ENCODE measurements around the gene MAB21L1.
A peak's percentile ranks its signal among the peaks of the same experiment; 100 is the strongest.

MAB21L1 gene

DNA sequence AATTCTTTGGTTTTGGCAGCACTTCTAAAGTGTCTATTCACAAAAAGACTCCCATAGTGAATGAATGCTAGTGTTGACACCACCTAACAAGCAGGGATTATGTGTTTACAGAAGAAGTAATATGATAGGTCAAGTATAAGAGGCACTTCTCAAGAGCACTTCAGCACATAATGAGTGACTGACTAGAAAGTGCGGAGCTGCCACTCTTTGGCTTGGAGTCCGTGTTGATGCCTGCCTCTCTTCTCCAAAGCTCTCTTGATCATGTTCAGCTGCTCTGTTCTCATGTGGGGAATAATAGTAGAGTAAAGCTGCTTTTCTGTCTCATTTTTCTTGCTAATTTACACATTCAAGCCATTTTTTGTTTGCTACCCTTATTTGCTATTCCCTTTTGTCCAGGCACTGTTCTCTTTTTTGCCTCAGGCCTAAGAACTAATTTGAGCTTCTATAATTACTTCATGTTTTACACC is 22.7 kb upstream of the MAB21L1 start:
- H3K9me3 ChIP-seq (ENCODE audit: control insufficient read depth, low read length) = no peaks in the 10 kb centered on the region
- no peaks in the 10 kb centered on the region for H3K27me3 ChIP-seq (replicated peaks; ENCODE audit: control insufficient read depth, insufficient read depth, low read length)
- H3K9ac ChIP-seq (ENCODE audit: low read length) = no peak overlapping the region
- H3K4me1 ChIP-seq (ENCODE audit: control insufficient read depth, insufficient read depth, low read length) = peaks cover 16% of the 10 kb centered on the region
- H3K36me3 ChIP-seq (ENCODE audit: control insufficient read depth, insufficient read depth, low read length, severe bottlenecking) = no peaks in the 10 kb centered on the region
- no peak for DNase-seq (ENCODE audit: low read depth)
- H3K4me3 ChIP-seq (ENCODE audit: low read length) = no peak overlapping the region

DNA sequence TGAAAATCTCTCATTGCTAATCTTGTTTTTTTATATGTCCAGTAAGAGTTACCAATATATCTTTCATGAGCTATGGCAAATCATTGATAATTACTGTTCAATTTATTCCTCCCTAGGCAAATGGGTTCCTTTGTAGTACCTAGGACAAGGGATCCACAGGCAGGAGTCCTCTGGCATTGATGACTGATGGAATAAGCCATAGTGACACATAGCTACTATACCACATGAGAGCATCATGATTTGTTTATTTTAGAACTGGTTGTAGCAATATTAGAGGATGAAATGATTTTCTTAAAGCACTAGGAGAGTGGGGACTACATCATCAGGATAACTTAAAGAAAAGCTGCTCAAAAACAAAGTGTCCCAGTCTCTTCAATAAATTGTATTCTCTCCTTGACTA is 21.7 kb upstream of the MAB21L1 start:
- no peak for DNase-seq (ENCODE audit: low read depth)
- no peaks in the 10 kb centered on the region for H3K9me3 ChIP-seq (ENCODE audit: control insufficient read depth, low read length)
- H3K9ac ChIP-seq (ENCODE audit: low read length) = no peak overlapping the region
- no peak overlapping the region for H3K4me3 ChIP-seq (ENCODE audit: low read length)
- H3K27me3 ChIP-seq (replicated peaks; ENCODE audit: control insufficient read depth, insufficient read depth, low read length) = no peaks in the 10 kb centered on the region
- H3K4me1 ChIP-seq (ENCODE audit: control insufficient read depth, insufficient read depth, low read length) = peaks cover 16% of the 10 kb centered on the region
- H3K36me3 ChIP-seq (ENCODE audit: control insufficient read depth, insufficient read depth, low read length, severe bottlenecking) = no peaks in the 10 kb centered on the region

DNA sequence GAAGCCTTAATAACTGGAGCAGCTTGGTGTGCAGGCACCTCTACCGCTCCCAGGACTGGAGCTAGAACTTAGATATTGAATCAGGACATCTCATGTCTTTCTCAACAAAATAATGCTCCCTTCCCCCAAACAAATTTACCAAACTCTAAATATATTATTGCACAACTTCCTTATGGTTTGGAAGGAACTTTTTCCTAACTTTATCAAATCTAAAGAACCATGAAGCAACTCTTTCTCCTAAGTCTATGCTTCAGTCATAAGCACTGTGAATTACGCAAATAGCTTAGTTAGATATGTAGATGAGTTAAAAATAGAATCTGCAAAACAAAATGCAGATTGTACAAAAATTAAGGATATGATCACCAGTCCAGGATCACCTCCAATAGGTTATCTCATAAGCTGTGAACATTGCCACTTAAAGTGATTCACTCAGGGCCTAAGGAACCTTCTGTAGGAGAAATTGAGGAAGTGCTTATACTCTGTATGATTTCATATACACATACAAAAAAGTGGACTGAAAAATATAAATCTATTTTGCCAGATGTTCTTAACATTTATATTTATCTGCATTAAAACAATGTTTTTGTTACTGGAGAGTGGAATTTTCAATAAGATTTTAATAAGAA is 20.4 kb upstream of the MAB21L1 start:
- H3K4me1 ChIP-seq (ENCODE audit: control insufficient read depth, insufficient read depth, low read length) = peaks cover 14% of the 10 kb centered on the region
- H3K4me3 ChIP-seq (ENCODE audit: low read length) = no peak overlapping the region
- peak; percentile 74 for DNase-seq (ENCODE audit: low read depth)
- no peaks in the 10 kb centered on the region for H3K36me3 ChIP-seq (ENCODE audit: control insufficient read depth, insufficient read depth, low read length, severe bottlenecking)
- no peaks in the 10 kb centered on the region for H3K27me3 ChIP-seq (replicated peaks; ENCODE audit: control insufficient read depth, insufficient read depth, low read length)
- H3K9ac ChIP-seq (ENCODE audit: low read length) = no peak overlapping the region
- H3K9me3 ChIP-seq (ENCODE audit: control insufficient read depth, low read length) = no peaks in the 10 kb centered on the region

DNA sequence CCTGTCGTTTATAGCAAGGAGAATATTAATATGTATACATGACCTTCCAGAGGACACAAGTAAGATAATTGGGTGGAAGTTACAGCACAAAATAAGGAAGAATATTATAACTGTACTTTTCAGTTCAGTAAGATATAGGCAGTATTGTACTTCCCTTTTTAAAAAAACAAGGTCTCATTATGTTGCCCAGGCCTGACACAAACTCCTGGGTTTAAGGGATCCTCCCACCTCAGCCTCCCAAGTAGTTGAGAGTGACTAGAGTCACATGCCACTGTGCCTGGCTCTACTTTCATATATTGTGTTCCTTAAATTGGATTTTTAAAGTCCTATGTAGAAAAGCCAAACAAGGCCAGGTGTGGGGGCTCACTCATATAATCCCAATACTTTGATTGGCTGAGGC is 19.5 kb upstream of the MAB21L1 start:
- H3K4me3 ChIP-seq (ENCODE audit: low read length) = no peak overlapping the region
- H3K4me1 ChIP-seq (ENCODE audit: control insufficient read depth, insufficient read depth, low read length) = peaks cover 12% of the 10 kb centered on the region
- H3K9me3 ChIP-seq (ENCODE audit: control insufficient read depth, low read length) = no peaks in the 10 kb centered on the region
- DNase-seq (ENCODE audit: low read depth) = no peak
- no peaks in the 10 kb centered on the region for H3K36me3 ChIP-seq (ENCODE audit: control insufficient read depth, insufficient read depth, low read length, severe bottlenecking)
- H3K9ac ChIP-seq (ENCODE audit: low read length) = no peak overlapping the region
- no peaks in the 10 kb centered on the region for H3K27me3 ChIP-seq (replicated peaks; ENCODE audit: control insufficient read depth, insufficient read depth, low read length)

DNA sequence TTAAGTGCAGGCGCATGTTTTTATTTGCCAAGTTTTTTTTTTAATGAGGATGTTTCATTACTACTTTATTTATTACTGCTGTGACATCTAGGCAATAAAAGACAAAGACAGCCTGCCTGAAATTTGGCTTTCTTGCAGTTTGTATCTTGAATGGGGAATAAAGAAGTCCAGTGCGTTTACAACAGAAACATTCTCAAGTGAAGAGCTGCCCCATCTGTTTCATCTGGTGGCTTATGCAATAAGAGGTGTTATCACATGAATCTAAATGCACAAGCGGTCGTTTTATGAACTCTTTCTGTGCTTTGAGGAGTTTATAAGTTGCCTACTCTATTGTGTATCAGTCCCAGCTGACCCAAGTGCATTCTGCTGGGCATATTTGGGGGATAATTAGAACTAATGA is 12.6 kb upstream of the MAB21L1 start:
- DNase-seq (ENCODE audit: low read depth) = no peak
- no peaks in the 10 kb centered on the region for H3K4me1 ChIP-seq (ENCODE audit: control insufficient read depth, insufficient read depth, low read length)
- no peak overlapping the region for H3K9ac ChIP-seq (ENCODE audit: low read length)
- no peaks in the 10 kb centered on the region for H3K27me3 ChIP-seq (replicated peaks; ENCODE audit: control insufficient read depth, insufficient read depth, low read length)
- H3K4me3 ChIP-seq (ENCODE audit: low read length) = no peak overlapping the region
- H3K36me3 ChIP-seq (ENCODE audit: control insufficient read depth, insufficient read depth, low read length, severe bottlenecking) = no peaks in the 10 kb centered on the region
- H3K9me3 ChIP-seq (ENCODE audit: control insufficient read depth, low read length) = no peaks in the 10 kb centered on the region

DNA sequence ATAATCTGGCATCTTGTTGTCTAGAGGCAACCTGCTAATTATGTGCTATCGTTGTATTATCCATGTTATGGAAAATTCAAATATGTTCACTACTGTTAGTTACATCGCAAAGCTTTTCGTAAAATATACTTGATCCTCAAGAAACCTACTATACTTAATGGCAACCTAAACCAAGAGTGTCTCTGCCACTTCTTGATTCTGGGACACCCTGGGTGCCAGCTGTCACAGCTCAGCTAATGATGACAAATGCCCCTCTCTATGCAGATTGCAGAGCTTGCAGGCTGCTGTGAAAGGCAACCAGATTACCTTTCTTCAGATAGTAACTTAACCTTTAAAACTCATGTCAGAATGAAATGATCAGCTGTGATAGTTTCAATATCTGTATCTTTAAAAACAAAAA is 8.9 kb upstream of the MAB21L1 start:
- H3K4me3 ChIP-seq (ENCODE audit: low read length) = no peak overlapping the region
- no peak overlapping the region for H3K9ac ChIP-seq (ENCODE audit: low read length)
- DNase-seq (ENCODE audit: low read depth) = no peak
- no peaks in the 10 kb centered on the region for H3K9me3 ChIP-seq (ENCODE audit: control insufficient read depth, low read length)
- H3K27me3 ChIP-seq (replicated peaks; ENCODE audit: control insufficient read depth, insufficient read depth, low read length) = no peaks in the 10 kb centered on the region
- H3K36me3 ChIP-seq (ENCODE audit: control insufficient read depth, insufficient read depth, low read length, severe bottlenecking) = no peaks in the 10 kb centered on the region
- peaks cover 4% of the 10 kb centered on the region for H3K4me1 ChIP-seq (ENCODE audit: control insufficient read depth, insufficient read depth, low read length)

DNA sequence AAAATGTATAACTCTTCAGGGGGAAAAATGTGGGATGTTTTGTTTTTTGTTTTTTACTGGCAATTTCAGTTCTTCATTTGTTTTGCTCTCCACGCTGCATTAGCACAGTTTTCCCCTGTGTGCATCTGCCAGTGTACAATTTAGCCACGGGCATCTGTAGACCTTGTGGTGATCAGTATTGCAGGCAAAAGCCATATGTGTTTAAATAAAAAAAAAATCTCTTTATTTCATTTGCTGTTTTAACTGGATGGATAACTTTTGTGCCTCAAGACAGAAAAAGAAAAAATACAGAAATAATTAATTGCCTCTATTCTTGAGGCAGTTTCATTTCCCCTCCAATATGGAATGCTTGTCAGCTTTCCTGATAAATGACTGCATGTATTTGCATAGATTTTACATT is 7.9 kb upstream of the MAB21L1 start:
- Histone ChIP-seq H3K9me3 (ENCODE audit: control insufficient read depth, low read length) (no peaks in the 10 kb centered on the region), H3K9ac (ENCODE audit: low read length) (no peak overlapping the region), H3K4me3 (ENCODE audit: low read length) (no peak overlapping the region), H3K27me3 (replicated peaks; ENCODE audit: control insufficient read depth, insufficient read depth, low read length) (no peaks in the 10 kb centered on the region), H3K4me1 (ENCODE audit: control insufficient read depth, insufficient read depth, low read length) (peaks cover 4% of the 10 kb centered on the region), H3K36me3 (ENCODE audit: control insufficient read depth, insufficient read depth, low read length, severe bottlenecking) (no peaks in the 10 kb centered on the region)
- DNase-seq (ENCODE audit: low read depth) = peak; percentile 20

DNA sequence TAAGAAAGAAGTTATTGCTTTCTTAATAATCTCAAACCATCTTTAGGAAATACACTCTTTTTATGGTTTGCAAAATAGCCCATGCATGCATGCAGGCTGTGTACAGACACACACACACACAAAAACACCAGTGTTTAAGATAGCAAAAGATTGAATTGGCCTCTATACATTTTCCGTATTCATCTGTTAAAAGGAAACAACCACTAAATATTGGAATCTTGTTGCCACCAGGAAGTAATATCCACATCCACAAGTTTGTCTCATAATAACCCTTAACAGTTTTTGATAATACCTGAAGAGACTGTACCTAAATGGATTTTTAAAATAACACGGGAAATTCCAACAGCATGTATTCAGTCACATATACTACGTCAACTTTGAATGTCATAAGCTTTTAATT is 7.3 kb upstream of the MAB21L1 start:
- Histone ChIP-seq H3K4me1 (ENCODE audit: control insufficient read depth, insufficient read depth, low read length) (peaks cover 4% of the 10 kb centered on the region), H3K36me3 (ENCODE audit: control insufficient read depth, insufficient read depth, low read length, severe bottlenecking) (no peaks in the 10 kb centered on the region), H3K27me3 (replicated peaks; ENCODE audit: control insufficient read depth, insufficient read depth, low read length) (no peaks in the 10 kb centered on the region), H3K9me3 (ENCODE audit: control insufficient read depth, low read length) (no peaks in the 10 kb centered on the region), H3K9ac (ENCODE audit: low read length) (no peak overlapping the region), H3K4me3 (ENCODE audit: low read length) (no peak overlapping the region)
- DNase-seq (ENCODE audit: low read depth) = peak; percentile 37

DNA sequence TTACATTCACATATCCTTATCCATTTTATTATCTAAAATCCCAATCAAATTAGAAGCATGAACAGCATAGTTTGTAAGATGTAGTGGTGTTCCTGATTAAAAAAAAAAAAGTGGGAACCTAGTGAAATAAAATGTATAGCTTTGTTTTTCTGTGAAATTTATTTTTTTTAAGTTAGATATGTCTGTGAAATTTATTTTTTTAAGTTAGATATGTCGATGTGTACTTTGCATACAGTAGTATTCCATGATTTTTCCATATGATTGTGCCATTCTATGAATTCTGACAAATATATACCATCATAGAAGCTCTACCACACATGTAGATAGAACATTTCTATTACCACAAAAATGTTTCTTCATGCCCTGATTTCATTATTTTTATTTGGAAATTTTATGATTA is 6.0 kb upstream of the MAB21L1 start:
- no peak overlapping the region for H3K9ac ChIP-seq (ENCODE audit: low read length)
- no peaks in the 10 kb centered on the region for H3K9me3 ChIP-seq (ENCODE audit: control insufficient read depth, low read length)
- H3K27me3 ChIP-seq (replicated peaks; ENCODE audit: control insufficient read depth, insufficient read depth, low read length) = no peaks in the 10 kb centered on the region
- H3K36me3 ChIP-seq (ENCODE audit: control insufficient read depth, insufficient read depth, low read length, severe bottlenecking) = no peaks in the 10 kb centered on the region
- H3K4me1 ChIP-seq (ENCODE audit: control insufficient read depth, insufficient read depth, low read length) = peaks cover 4% of the 10 kb centered on the region
- H3K4me3 ChIP-seq (ENCODE audit: low read length) = no peak overlapping the region
- DNase-seq (ENCODE audit: low read depth) = no peak

DNA sequence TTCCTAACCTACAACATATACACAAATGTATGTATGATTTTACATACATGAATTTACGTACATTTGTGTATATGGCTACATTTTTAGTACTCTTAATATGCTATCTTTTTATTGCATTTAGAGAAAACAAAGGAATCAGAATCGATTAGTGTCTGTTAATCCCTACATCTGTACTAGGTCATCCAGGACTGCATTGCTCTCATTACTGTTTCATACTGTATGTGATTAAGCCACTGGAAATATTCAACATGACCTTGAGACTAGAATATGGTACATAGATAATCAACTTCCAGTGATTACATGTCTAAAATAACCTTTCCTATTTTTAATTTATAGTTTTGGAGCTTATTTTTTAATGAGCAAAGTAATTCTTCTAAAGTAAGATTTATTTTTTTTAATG is 5.3 kb upstream of the MAB21L1 start:
- peak; percentile 24 for DNase-seq (ENCODE audit: low read depth)
- Histone ChIP-seq H3K9me3 (ENCODE audit: control insufficient read depth, low read length) (no peaks in the 10 kb centered on the region), H3K4me3 (ENCODE audit: low read length) (no peak overlapping the region), H3K36me3 (ENCODE audit: control insufficient read depth, insufficient read depth, low read length, severe bottlenecking) (no peaks in the 10 kb centered on the region), H3K27me3 (replicated peaks; ENCODE audit: control insufficient read depth, insufficient read depth, low read length) (no peaks in the 10 kb centered on the region), H3K4me1 (ENCODE audit: control insufficient read depth, insufficient read depth, low read length) (peaks cover 4% of the 10 kb centered on the region), H3K9ac (ENCODE audit: low read length) (no peak overlapping the region)

DNA sequence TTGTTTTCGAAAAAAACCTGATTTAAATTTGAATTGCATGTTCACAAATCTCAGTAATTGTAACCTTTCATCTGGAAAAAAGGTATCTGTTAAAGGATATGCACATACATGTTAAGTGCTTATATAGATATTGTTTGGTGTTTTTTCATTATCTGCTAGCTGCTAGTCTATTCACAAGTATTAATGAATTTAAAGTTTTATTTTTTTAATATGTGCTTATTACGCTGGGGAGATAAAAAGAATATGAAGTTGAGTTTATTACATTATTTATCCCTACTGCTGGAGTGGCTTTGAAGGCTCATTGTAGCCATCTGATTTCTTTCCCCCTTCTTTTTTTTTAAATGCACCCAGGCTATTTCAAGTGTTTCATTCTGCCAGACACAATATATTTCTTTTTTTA is 3.9 kb upstream of the MAB21L1 start:
- DNase-seq (ENCODE audit: low read depth) = peak; percentile 13
- Histone ChIP-seq H3K9ac (ENCODE audit: low read length) (no peak overlapping the region), H3K9me3 (ENCODE audit: control insufficient read depth, low read length) (no peaks in the 10 kb centered on the region), H3K27me3 (replicated peaks; ENCODE audit: control insufficient read depth, insufficient read depth, low read length) (no peaks in the 10 kb centered on the region), H3K4me1 (ENCODE audit: control insufficient read depth, insufficient read depth, low read length) (peaks cover 4% of the 10 kb centered on the region), H3K4me3 (ENCODE audit: low read length) (no peak overlapping the region), H3K36me3 (ENCODE audit: control insufficient read depth, insufficient read depth, low read length, severe bottlenecking) (no peaks in the 10 kb centered on the region)

DNA sequence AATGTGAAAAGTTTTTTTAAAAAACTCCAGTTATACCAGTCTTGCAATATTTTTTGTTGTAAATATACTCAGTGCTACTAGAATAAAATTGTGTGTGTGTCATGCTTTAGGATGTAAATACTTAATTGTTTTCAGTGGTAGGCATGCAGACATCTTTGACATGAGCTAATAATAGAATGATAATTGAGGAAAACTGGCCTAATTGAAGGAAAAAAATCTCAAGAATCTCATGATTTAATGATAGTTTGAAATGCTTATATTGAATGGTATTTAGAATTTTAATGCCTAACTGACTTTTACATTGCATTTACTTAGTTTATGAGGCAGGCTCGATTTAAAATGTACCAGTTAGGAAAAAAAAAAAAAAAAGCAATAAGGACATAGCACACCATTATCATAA is 3.2 kb upstream of the MAB21L1 start:
- Histone ChIP-seq H3K36me3 (ENCODE audit: control insufficient read depth, insufficient read depth, low read length, severe bottlenecking) (no peaks in the 10 kb centered on the region), H3K9ac (ENCODE audit: low read length) (no peak overlapping the region), H3K9me3 (ENCODE audit: control insufficient read depth, low read length) (no peaks in the 10 kb centered on the region), H3K27me3 (replicated peaks; ENCODE audit: control insufficient read depth, insufficient read depth, low read length) (no peaks in the 10 kb centered on the region), H3K4me3 (ENCODE audit: low read length) (no peak overlapping the region), H3K4me1 (ENCODE audit: control insufficient read depth, insufficient read depth, low read length) (peaks cover 4% of the 10 kb centered on the region)
- DNase-seq (ENCODE audit: low read depth) = peak; percentile 14
